WTC11 (cell line): ENCODE results near the gene GALNTL6. TPM values are rescaled to one million over a fixed set of nuclear protein-coding genes. Genes with fewer than 3 reads are reported as not detected.

Source experiments
- ATAC-seq: fragments of 200-7000 bp; cut with Tn5 transposase; 2 replicates; pipeline ENCODE4 v1.10.0; 2021; ENCODE audit warnings: mild to moderate bottlenecking, moderate library complexity
- CTCF ChIA-PET: fragments of 300-600 bp; sonication (Branson Sonifier 250); formaldehyde crosslinking; loops from one replicate; lab custom pipeline; 2021; ENCODE audit warnings: antibody characterized with exemption; lab: Charles Lee
- POLR2A ChIA-PET: fragments of 350-600 bp; sonication (Branson Sonifier 250); formaldehyde crosslinking; loops from one replicate; lab custom pipeline; 2021; ENCODE audit warnings: antibody characterized with exemption; lab: Charles Lee
- DNase-seq: peaks from one replicate; pipeline ENCODE4 v3.0.0; 2021; ENCODE audit warnings: low spot score
- H3K27ac Mint-ChIP-seq: 2 replicates; pipeline ENCODE4 v1.8.0; 2021; ENCODE audit warnings: mixed read lengths
- H3K27me3 Mint-ChIP-seq: 2 replicates; pipeline ENCODE4 v1.8.0; 2021; ENCODE audit warnings: low read depth, mild to moderate bottlenecking, moderate library complexity, mixed read lengths
- H3K36me3 Mint-ChIP-seq: 2 replicates; pipeline ENCODE4 v1.8.0; 2021; ENCODE audit warnings: mixed read lengths
- H3K4me1 Mint-ChIP-seq: 2 replicates; pipeline ENCODE4 v1.8.0; 2022; ENCODE audit warnings: mixed read lengths
- H3K4me3 Mint-ChIP-seq: 2 replicates; pipeline ENCODE4 v1.8.0; 2021; ENCODE audit warnings: mild to moderate bottlenecking, moderate library complexity, mixed read lengths
- H3K9me3 Mint-ChIP-seq: 2 replicates; pipeline ENCODE4 v1.8.0; 2021; ENCODE audit warnings: mixed read lengths
- ATF2 ChIP-seq: sonication (generic); formaldehyde crosslinking; IDR thresholded peaks from 2 replicates; pipeline ENCODE4 v1.8.1; 2022; ENCODE audit warnings: low read depth, missing genetic modification reagents, borderline replicate concordance
- CREM ChIP-seq: sonication (generic); formaldehyde crosslinking; IDR thresholded peaks from 2 replicates; pipeline ENCODE4 v1.8.1; 2022; ENCODE audit warnings: mild to moderate bottlenecking, missing genetic modification reagents, moderate library complexity
- HMGA2 ChIP-seq: fragments of 250-450 bp; sonication (Bioruptor Pico); IDR thresholded peaks from 2 replicates; pipeline ENCODE4 v1.4.0; 2021; ENCODE audit warnings: mild to moderate bottlenecking, moderate library complexity
- HMGXB4 ChIP-seq: sonication (generic); formaldehyde crosslinking; IDR thresholded peaks from 2 replicates; pipeline ENCODE4 v1.8.1; 2023; ENCODE audit warnings: mild to moderate bottlenecking, moderate library complexity, missing genetic modification reagents
- MXD4 ChIP-seq: fragments of 250-450 bp; sonication (Bioruptor Pico); IDR thresholded peaks from 2 replicates; pipeline ENCODE4 v1.8.0; 2021; ENCODE audit warnings: mild to moderate bottlenecking, moderate library complexity, borderline replicate concordance
- NFATC4 ChIP-seq: fragments of 250-450 bp; sonication (Bioruptor Pico); IDR thresholded peaks from 2 replicates; pipeline ENCODE4 v1.9.0; 2021; ENCODE audit warnings: mild to moderate bottlenecking
- OVOL2 ChIP-seq: fragments of 250-450 bp; sonication (Bioruptor Pico); IDR thresholded peaks from 2 replicates; pipeline ENCODE4 v1.9.0; 2021; ENCODE audit warnings: mild to moderate bottlenecking, borderline replicate concordance
- SMAD4 ChIP-seq: sonication (generic); formaldehyde crosslinking; IDR thresholded peaks from 2 replicates; pipeline ENCODE4 v1.8.0; 2022; ENCODE audit warnings: mild to moderate bottlenecking, missing genetic modification reagents
- ZNF396 ChIP-seq: fragments of 250-450 bp; sonication (Bioruptor Pico); IDR thresholded peaks from 2 replicates; pipeline ENCODE4 v1.8.0; 2021; ENCODE audit warnings: mild to moderate bottlenecking, moderate library complexity, borderline replicate concordance
- total RNA-seq: library from RNA; stranded (reverse); gene quantifications from 3 replicates; pipeline ENCODE4 v1.2.3, GENCODE V29; 2021
- TF ChIP-seq, protein P1 (sequence below): sonication (generic); formaldehyde crosslinking; IDR thresholded peaks from 2 replicates; pipeline ENCODE4 v1.8.0; 2022; ENCODE audit warnings: missing genetic modification reagents
- TF ChIP-seq, protein P2 (sequence below): sonication (generic); formaldehyde crosslinking; IDR thresholded peaks from 2 replicates; pipeline ENCODE4 v1.8.0; 2023; ENCODE audit warnings: missing genetic modification reagents
- TF ChIP-seq, protein P3 (sequence below): sonication (generic); formaldehyde crosslinking; IDR thresholded peaks from 2 replicates; pipeline ENCODE4 v1.8.1; 2023; ENCODE audit warnings: mild to moderate bottlenecking, missing genetic modification reagents
- TF ChIP-seq, protein P4 (sequence below): sonication (generic); formaldehyde crosslinking; conservative IDR thresholded peaks from 2 replicates; pipeline ENCODE4 v1.8.1; 2022; ENCODE audit warnings: mild to moderate bottlenecking, missing genetic modification reagents
- TF ChIP-seq, protein P5 (sequence below): fragments of 250-450 bp; sonication (Bioruptor Pico); IDR thresholded peaks from 2 replicates; pipeline ENCODE4 v1.9.0; 2021; ENCODE audit warnings: mild to moderate bottlenecking
- TF ChIP-seq, protein P6 (sequence below): sonication (generic); formaldehyde crosslinking; IDR thresholded peaks from 2 replicates; pipeline ENCODE4 v1.8.1; 2022; ENCODE audit warnings: mild to moderate bottlenecking, moderate library complexity, missing genetic modification reagents

GALNTL6 gene
- total RNA-seq, 1 experiment from 2014 or later = 0.24 TPM

GRCh38 chr4:172649143-172649542 is 835.9 kb downstream of the GALNTL6 start (continued):
- TF ChIP-seq, protein P1, sequence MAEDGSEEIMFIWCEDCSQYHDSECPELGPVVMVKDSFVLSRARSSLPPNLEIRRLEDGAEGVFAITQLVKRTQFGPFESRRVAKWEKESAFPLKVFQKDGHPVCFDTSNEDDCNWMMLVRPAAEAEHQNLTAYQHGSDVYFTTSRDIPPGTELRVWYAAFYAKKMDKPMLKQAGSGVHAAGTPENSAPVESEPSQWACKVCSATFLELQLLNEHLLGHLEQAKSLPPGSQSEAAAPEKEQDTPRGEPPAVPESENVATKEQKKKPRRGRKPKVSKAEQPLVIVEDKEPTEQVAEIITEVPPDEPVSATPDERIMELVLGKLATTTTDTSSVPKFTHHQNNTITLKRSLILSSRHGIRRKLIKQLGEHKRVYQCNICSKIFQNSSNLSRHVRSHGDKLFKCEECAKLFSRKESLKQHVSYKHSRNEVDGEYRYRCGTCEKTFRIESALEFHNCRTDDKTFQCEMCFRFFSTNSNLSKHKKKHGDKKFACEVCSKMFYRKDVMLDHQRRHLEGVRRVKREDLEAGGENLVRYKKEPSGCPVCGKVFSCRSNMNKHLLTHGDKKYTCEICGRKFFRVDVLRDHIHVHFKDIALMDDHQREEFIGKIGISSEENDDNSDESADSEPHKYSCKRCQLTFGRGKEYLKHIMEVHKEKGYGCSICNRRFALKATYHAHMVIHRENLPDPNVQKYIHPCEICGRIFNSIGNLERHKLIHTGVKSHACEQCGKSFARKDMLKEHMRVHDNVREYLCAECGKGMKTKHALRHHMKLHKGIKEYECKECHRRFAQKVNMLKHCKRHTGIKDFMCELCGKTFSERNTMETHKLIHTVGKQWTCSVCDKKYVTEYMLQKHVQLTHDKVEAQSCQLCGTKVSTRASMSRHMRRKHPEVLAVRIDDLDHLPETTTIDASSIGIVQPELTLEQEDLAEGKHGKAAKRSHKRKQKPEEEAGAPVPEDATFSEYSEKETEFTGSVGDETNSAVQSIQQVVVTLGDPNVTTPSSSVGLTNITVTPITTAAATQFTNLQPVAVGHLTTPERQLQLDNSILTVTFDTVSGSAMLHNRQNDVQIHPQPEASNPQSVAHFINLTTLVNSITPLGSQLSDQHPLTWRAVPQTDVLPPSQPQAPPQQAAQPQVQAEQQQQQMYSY (CRISPR knock-in tag) = no peak

GRCh38 chr4:172650758-172651530 is 837.7 kb downstream of the GALNTL6 start:
- no peaks in the 10 kb centered on the region for H3K27me3 Mint-ChIP-seq
- H3K9me3 Mint-ChIP-seq = no peaks in the 10 kb centered on the region
- no peak overlapping the region for H3K27ac Mint-ChIP-seq
- ATAC-seq (no peak), DNase-seq (no peak)
- ChIA-PET POLR2A (no interaction called here), CTCF (no interaction called here)
- no peaks in the 10 kb centered on the region for H3K36me3 Mint-ChIP-seq
- no peak overlapping the region for H3K4me3 Mint-ChIP-seq
- TF ChIP-seq NFATC4 (CRISPR knock-in tag) (no peak), ZNF396 (CRISPR knock-in tag) (no peak), MXD4 (no peak), HMGXB4 (CRISPR knock-in tag) (no peak), ATF2 (CRISPR knock-in tag) (no peak)
- TF ChIP-seq, protein P2, sequence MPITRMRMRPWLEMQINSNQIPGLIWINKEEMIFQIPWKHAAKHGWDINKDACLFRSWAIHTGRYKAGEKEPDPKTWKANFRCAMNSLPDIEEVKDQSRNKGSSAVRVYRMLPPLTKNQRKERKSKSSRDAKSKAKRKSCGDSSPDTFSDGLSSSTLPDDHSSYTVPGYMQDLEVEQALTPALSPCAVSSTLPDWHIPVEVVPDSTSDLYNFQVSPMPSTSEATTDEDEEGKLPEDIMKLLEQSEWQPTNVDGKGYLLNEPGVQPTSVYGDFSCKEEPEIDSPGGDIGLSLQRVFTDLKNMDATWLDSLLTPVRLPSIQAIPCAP = no peak
- TF ChIP-seq, protein P3, sequence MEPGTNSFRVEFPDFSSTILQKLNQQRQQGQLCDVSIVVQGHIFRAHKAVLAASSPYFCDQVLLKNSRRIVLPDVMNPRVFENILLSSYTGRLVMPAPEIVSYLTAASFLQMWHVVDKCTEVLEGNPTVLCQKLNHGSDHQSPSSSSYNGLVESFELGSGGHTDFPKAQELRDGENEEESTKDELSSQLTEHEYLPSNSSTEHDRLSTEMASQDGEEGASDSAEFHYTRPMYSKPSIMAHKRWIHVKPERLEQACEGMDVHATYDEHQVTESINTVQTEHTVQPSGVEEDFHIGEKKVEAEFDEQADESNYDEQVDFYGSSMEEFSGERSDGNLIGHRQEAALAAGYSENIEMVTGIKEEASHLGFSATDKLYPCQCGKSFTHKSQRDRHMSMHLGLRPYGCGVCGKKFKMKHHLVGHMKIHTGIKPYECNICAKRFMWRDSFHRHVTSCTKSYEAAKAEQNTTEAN = no peak
- H3K4me1 Mint-ChIP-seq = peaks cover 30% of the 10 kb centered on the region

DNA sequence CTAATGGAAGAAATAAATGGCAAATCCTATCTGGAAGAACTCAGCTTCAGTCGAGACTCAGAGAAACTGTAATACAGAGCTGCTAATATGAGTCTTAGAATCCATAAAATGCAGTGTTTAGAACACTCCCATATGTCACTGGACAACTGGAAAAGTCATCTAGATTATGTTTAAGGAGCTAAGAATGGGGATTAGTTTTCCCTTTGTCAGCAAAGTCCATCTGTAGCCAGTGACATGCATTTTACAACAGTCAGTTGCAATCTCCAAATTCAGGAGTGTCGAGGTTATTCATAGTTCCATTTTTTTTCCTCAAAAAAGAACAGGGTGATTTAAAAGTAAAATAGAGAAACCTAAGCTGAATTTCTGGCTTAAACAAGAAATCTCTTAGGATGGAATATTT is 838.8 kb downstream of the GALNTL6 start:
- DNase-seq (no peak), ATAC-seq (no peak)
- no peaks in the 10 kb centered on the region for H3K27me3 Mint-ChIP-seq
- CTCF ChIA-PET = no interaction called here
- H3K9me3 Mint-ChIP-seq = no peaks in the 10 kb centered on the region
- H3K4me3 Mint-ChIP-seq = no peak overlapping the region
- no peak for TF ChIP-seq OVOL2 (CRISPR knock-in tag)
- TF ChIP-seq, protein P4, sequence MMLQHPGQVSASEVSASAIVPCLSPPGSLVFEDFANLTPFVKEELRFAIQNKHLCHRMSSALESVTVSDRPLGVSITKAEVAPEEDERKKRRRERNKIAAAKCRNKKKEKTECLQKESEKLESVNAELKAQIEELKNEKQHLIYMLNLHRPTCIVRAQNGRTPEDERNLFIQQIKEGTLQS (CRISPR knock-in tag) = no peak
- no peak for TF ChIP-seq CREM
- TF ChIP-seq, protein P5, sequence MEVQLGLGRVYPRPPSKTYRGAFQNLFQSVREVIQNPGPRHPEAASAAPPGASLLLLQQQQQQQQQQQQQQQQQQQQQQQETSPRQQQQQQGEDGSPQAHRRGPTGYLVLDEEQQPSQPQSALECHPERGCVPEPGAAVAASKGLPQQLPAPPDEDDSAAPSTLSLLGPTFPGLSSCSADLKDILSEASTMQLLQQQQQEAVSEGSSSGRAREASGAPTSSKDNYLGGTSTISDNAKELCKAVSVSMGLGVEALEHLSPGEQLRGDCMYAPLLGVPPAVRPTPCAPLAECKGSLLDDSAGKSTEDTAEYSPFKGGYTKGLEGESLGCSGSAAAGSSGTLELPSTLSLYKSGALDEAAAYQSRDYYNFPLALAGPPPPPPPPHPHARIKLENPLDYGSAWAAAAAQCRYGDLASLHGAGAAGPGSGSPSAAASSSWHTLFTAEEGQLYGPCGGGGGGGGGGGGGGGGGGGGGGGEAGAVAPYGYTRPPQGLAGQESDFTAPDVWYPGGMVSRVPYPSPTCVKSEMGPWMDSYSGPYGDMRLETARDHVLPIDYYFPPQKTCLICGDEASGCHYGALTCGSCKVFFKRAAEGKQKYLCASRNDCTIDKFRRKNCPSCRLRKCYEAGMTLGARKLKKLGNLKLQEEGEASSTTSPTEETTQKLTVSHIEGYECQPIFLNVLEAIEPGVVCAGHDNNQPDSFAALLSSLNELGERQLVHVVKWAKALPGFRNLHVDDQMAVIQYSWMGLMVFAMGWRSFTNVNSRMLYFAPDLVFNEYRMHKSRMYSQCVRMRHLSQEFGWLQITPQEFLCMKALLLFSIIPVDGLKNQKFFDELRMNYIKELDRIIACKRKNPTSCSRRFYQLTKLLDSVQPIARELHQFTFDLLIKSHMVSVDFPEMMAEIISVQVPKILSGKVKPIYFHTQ = no peak
- TF ChIP-seq, protein P2 = no peak
- TF ChIP-seq, protein P6, sequence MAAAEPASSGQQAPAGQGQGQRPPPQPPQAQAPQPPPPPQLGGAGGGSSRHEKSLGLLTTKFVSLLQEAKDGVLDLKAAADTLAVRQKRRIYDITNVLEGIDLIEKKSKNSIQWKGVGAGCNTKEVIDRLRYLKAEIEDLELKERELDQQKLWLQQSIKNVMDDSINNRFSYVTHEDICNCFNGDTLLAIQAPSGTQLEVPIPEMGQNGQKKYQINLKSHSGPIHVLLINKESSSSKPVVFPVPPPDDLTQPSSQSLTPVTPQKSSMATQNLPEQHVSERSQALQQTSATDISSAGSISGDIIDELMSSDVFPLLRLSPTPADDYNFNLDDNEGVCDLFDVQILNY (CRISPR knock-in tag) = no peak
- TF ChIP-seq SMAD4 (CRISPR knock-in tag) = no peak
- TF ChIP-seq HMGXB4 (CRISPR knock-in tag) = no peak
- TF ChIP-seq HMGA2 = no peak
- peaks cover 30% of the 10 kb centered on the region for H3K4me1 Mint-ChIP-seq
- POLR2A ChIA-PET = no interaction called here
- peak overlapping the region; percentile 17 for H3K27ac Mint-ChIP-seq
- H3K36me3 Mint-ChIP-seq = no peaks in the 10 kb centered on the region
